Coronary artery (tissue), 2 donors: ENCODE data around the gene STPG3.

Source experiments
- DNase-seq: peaks from one replicate; pipeline ENCODE4 v3.0.0-alpha.2; 2017; ENCODE audit warnings: low spot score
- H3K27ac ChIP-seq, 2 donors: fragments of 200-600 bp; sonication (generic); one replicate each; pipeline ENCODE4 v1.5.1; 2016 to 2019
- H3K4me3 ChIP-seq: fragments of 200-600 bp; sonication (generic); 2 replicates; pipeline ENCODE4 v1.5.1; 2016; ENCODE audit warnings: mild to moderate bottlenecking, moderate library complexity
- CTCF ChIP-seq: fragments of 200-600 bp; sonication (generic); IDR thresholded peaks from one replicate; pipeline ENCODE4 v1.5.1; 2019; ENCODE audit warnings: antibody characterized with exemption

Gene STPG3

GRCh38 chr9:137247135-137247915, 3.8 kb upstream of the STPG3 start:
- no peak overlapping the region for H3K4me3 ChIP-seq
- H3K27ac ChIP-seq, result no peak overlapping the region
- no peak for DNase-seq
- no peak for TF ChIP-seq CTCF

- Histone ChIP-seq H3K4me3 (no peak overlapping the region), H3K27ac (no peak overlapping the region)
- DNase-seq, result no peak
- no peak for TF ChIP-seq CTCF
Observed at GRCh38 chr9:137247916-137248175, 3.2 kb upstream of the STPG3 start.

GRCh38 chr9:137250329-137251193, 525 bp upstream of the STPG3 start:
- no peak for TF ChIP-seq CTCF
- no peak overlapping the region for H3K27ac ChIP-seq
- no peak overlapping the region for H3K4me3 ChIP-seq
- no peak for DNase-seq

GRCh38 chr9:137251490-137252268, 593 bp downstream of the STPG3 start:
- Histone ChIP-seq H3K4me3 (no peak overlapping the region), H3K27ac (no peak overlapping the region)
- no peak for TF ChIP-seq CTCF
- DNase-seq, result no peak

GRCh38 chr9:137252555-137253506, 1.7 kb downstream of the STPG3 start:
- Histone ChIP-seq H3K27ac (no peak overlapping the region), H3K4me3 (no peak overlapping the region)
- DNase-seq, result no peak
- TF ChIP-seq CTCF, result no peak
